HepG2 (cell line): ENCODE results near the gene ZNF384. TPM values are rescaled to one million over a fixed set of nuclear protein-coding genes. Genes with fewer than 3 reads are reported as not detected.

ENCODE experiments used
- GATA4 ChIP-seq: sonication (generic); IDR thresholded peaks from 2 replicates; pipeline ENCODE4 v1.6.1; 2016; ENCODE audit warnings: antibody characterized with exemption, low read depth, borderline replicate concordance
- HDAC2 ChIP-seq: sonication (generic); formaldehyde crosslinking; IDR thresholded peaks from 2 replicates; pipeline ENCODE4 v1.4.0; 2020; ENCODE audit warnings: missing genetic modification reagents
- HMG20B ChIP-seq: conservative IDR thresholded peaks from 2 replicates; pipeline ENCODE4 v1.6.1; 2016; ENCODE audit warnings: missing genetic modification reagents, missing compliant biosample characterization
- HNRNPUL1 ChIP-seq: fragments of 200-400 bp; formaldehyde crosslinking; IDR thresholded peaks from 2 replicates; pipeline ENCODE4 v1.6.1; 2017; ENCODE audit warnings: low read depth, mild to moderate bottlenecking, low read length, moderate library complexity
- KDM1A ChIP-seq: IDR thresholded peaks from 2 replicates; pipeline ENCODE4 v1.6.1; 2016; ENCODE audit warnings: missing compliant biosample characterization
- KDM6A ChIP-seq: IDR thresholded peaks from 2 replicates; pipeline ENCODE4 v1.6.1; 2016; ENCODE audit warnings: low read depth
- MLLT10 ChIP-seq: sonication (generic); formaldehyde crosslinking; IDR thresholded peaks from 2 replicates; pipeline ENCODE4 v1.4.0; 2020; ENCODE audit warnings: missing genetic modification reagents
- NBN ChIP-seq: fragments of 450-650 bp; conservative IDR thresholded peaks from 2 replicates; pipeline ENCODE4 v1.6.1; 2017
- NCOA2 ChIP-seq: sonication (generic); formaldehyde crosslinking; IDR thresholded peaks from 2 replicates; pipeline ENCODE4 v1.8.0; 2022; ENCODE audit warnings: inconsistent platforms
- NCOR1 ChIP-seq: fragments of 200-600 bp; sonication (generic); IDR thresholded peaks from 2 replicates; pipeline ENCODE4 v1.7.0; 2017; ENCODE audit warnings: antibody characterized with exemption, low read length, borderline replicate concordance
- PBX2 ChIP-seq: IDR thresholded peaks from 2 replicates; pipeline ENCODE4 v1.6.1; 2016; ENCODE audit warnings: control low read depth
- POGK ChIP-seq: sonication (generic); formaldehyde crosslinking; conservative IDR thresholded peaks from 2 replicates; pipeline ENCODE4 v1.8.0; 2022; ENCODE audit warnings: mild to moderate bottlenecking, moderate library complexity, missing genetic modification reagents
- POLR2AphosphoS5 ChIP-seq: IDR thresholded peaks from 2 replicates; pipeline ENCODE4 v1.6.1; 2012; ENCODE audit warnings: low read depth, low read length
- RELA ChIP-seq: sonication (generic); formaldehyde crosslinking; IDR thresholded peaks from 2 replicates; pipeline ENCODE4 v1.4.0; 2020; ENCODE audit warnings: missing genetic modification reagents
- SUZ12 ChIP-seq: fragments of 150-350 bp; IDR thresholded peaks from 2 replicates; pipeline ENCODE4 v1.6.1; 2014; ENCODE audit warnings: low read depth, low read length
- THAP7 ChIP-seq: sonication (generic); formaldehyde crosslinking; IDR thresholded peaks from 2 replicates; pipeline ENCODE4 v1.8.1; 2023; ENCODE audit warnings: mild to moderate bottlenecking, missing genetic modification reagents
- ZIK1 ChIP-seq: sonication (generic); formaldehyde crosslinking; IDR thresholded peaks from 2 replicates; pipeline ENCODE4 v1.5.0; 2020; ENCODE audit warnings: mild to moderate bottlenecking, low read depth, missing genetic modification reagents, borderline replicate concordance
- ZNF432 ChIP-seq: sonication (generic); formaldehyde crosslinking; IDR thresholded peaks from 2 replicates; pipeline ENCODE4 v1.5.0; 2020; ENCODE audit warnings: missing genetic modification reagents, mild to moderate bottlenecking, borderline replicate concordance
- ZNF563 ChIP-seq: sonication (generic); formaldehyde crosslinking; IDR thresholded peaks from 2 replicates; pipeline ENCODE4 v1.8.0; 2022; ENCODE audit warnings: mild to moderate bottlenecking, moderate library complexity, missing genetic modification reagents
- ZNF569 ChIP-seq: sonication (generic); formaldehyde crosslinking; IDR thresholded peaks from 2 replicates; pipeline ENCODE4 v1.5.0; 2020; ENCODE audit warnings: mild to moderate bottlenecking, missing genetic modification reagents, moderate library complexity, borderline replicate concordance
- ZNF644 ChIP-seq: IDR thresholded peaks from 2 replicates; pipeline ENCODE4 v1.6.1; 2016; ENCODE audit warnings: low read depth
- ZNF740 ChIP-seq: sonication (generic); formaldehyde crosslinking; IDR thresholded peaks from 2 replicates; pipeline ENCODE4 v1.4.0; 2020; ENCODE audit warnings: missing genetic modification reagents
- ZNF747 ChIP-seq: sonication (generic); formaldehyde crosslinking; IDR thresholded peaks from 2 replicates; pipeline ENCODE4 v1.8.1; 2023; ENCODE audit warnings: missing genetic modification reagents, mild to moderate bottlenecking, borderline replicate concordance
- ZNF766 ChIP-seq: sonication (generic); formaldehyde crosslinking; IDR thresholded peaks from 2 replicates; pipeline ENCODE4 v1.5.0; 2020; ENCODE audit warnings: missing genetic modification reagents, borderline replicate concordance
- ZNF770 ChIP-seq: sonication (generic); formaldehyde crosslinking; IDR thresholded peaks from 2 replicates; pipeline ENCODE4 v1.5.0; 2020; ENCODE audit warnings: mild to moderate bottlenecking, missing genetic modification reagents
- ZNF792 ChIP-seq: IDR thresholded peaks from 2 replicates; pipeline ENCODE4 v1.6.1; 2016
- polyA plus RNA-seq, 8 experiments: library from polyadenylated mRNA; depleted of rRNA in 3 of 8; stranded (reverse) in 7 of 8; unstranded in 1 of 8; fragments of >200 nt; fragmentation: Illumina TruSeq in 4 of 8; extraction: Trizol in 4 of 8; gene quantifications; 2 replicates each; pipeline versions ENCODE4 v1.2.1 to v1.2.3, GENCODE V29; 2011 to 2016; ENCODE audit warnings: low read depth in 4 of 8, missing spikeins in 1 of 8, mixed read lengths in 1 of 8; ENCODE audit not compliant: insufficient read depth in 1 of 8
- total RNA-seq, 5 experiments: library from RNA; depleted of rRNA; stranded (reverse); fragments of >200 nt; fragmentation: Illumina TruSeq; extraction: Trizol; gene quantifications; 2 replicates each; pipeline ENCODE4 v1.2.3, GENCODE V29; 2016; ENCODE audit warnings: low read depth in 1 of 5

The ZNF384 gene
- total and polyA plus RNA-seq, 2 of the 13 experiments (the other 11 are each of a cell fraction or from before 2014, with no cell fraction given), result 23.6 to 55.3 TPM

- TF ChIP-seq THAP7 (CRISPR knock-in tag) (peak; percentile 99), HMG20B (no peak), ZIK1 (CRISPR knock-in tag) (no peak; the same call in 1 of the 2 replicates), NCOR1 (peak; percentile 77; the same call in 1 of the 2 replicates), POGK (CRISPR knock-in tag) (no peak; the same call in 1 of the 2 replicates), ZNF644 (CRISPR knock-in tag) (no peak), ZNF432 (CRISPR knock-in tag) (no peak), SUZ12 (no peak), ZNF740 (CRISPR knock-in tag) (peak; percentile 91), HNRNPUL1 (no peak), ZNF563 (CRISPR knock-in tag) (no peak), ZNF766 (CRISPR knock-in tag) (no peak; the same call in 1 of the 2 replicates), ZNF569 (0 out of 2 replicates have a peak, but pooled peaks have one; percentile 42), KDM6A (CRISPR knock-in tag) (no peak), HDAC2 (peak; percentile 39; the same call in 1 of the 2 replicates), ZNF747 (CRISPR knock-in tag) (peak; percentile 71; the same call in 1 of the 2 replicates), KDM1A (CRISPR knock-in tag) (no peak), NBN (no peak), ZNF770 (no peak), PBX2 (CRISPR knock-in tag) (no peak), ZNF792 (0 out of 2 replicates have a peak, but pooled peaks have one; percentile 21), RELA (CRISPR knock-in tag) (no peak), NCOA2 (no peak), MLLT10 (CRISPR knock-in tag) (no peak), GATA4 (peak; percentile 8; the same call in 1 of the 2 replicates), POLR2AphosphoS5 (peak; percentile 80)
These were observed at the start of gene ZNF384 (continued) for GRCh38 chr12:6688999-6689882.
